Measurements from ENCODE around the gene LAIR1.

DNA sequence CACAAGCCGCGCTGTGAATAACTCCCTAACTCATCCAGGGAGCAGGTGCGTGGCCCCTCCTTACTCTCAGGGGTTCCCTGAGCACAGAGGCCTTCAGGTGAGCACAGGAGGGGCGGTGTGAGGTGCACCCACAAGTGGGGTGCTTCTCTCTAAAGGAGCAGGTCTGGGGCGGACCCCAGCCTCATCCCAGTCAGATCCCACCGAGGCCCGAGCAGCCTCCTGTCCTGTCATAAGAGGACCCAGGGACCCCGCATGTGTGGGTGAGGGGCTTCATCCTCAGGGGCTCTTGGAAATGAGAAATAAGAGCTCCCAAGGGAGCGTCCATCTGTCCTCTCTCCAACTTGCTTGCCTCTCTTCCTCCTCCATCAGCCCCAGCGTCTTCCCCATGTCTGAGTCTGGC is 48.8 kb downstream of the LAIR1 start:
- TF ChIP-seq YY1 (IDR thresholded peaks at IDR 0.05) (no peak), RAD21 (IDR thresholded peaks at IDR 0.05) (no peak)

All from liver (tissue), 2 donors.